ENCODE results near the gene FAM131A.

FAM131A gene

GRCh38 chr3:184307915-184308314, 29.5 kb upstream of the FAM131A start:
- no peak overlapping the region for H3K4me3 ChIP-seq (ENCODE audit: low read depth, low read length)
- TF ChIP-seq, protein P1, sequence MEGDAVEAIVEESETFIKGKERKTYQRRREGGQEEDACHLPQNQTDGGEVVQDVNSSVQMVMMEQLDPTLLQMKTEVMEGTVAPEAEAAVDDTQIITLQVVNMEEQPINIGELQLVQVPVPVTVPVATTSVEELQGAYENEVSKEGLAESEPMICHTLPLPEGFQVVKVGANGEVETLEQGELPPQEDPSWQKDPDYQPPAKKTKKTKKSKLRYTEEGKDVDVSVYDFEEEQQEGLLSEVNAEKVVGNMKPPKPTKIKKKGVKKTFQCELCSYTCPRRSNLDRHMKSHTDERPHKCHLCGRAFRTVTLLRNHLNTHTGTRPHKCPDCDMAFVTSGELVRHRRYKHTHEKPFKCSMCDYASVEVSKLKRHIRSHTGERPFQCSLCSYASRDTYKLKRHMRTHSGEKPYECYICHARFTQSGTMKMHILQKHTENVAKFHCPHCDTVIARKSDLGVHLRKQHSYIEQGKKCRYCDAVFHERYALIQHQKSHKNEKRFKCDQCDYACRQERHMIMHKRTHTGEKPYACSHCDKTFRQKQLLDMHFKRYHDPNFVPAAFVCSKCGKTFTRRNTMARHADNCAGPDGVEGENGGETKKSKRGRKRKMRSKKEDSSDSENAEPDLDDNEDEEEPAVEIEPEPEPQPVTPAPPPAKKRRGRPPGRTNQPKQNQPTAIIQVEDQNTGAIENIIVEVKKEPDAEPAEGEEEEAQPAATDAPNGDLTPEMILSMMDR (IDR thresholded peaks at IDR 0.05; ENCODE audit: low read depth, low read length) = no peak

DNA sequence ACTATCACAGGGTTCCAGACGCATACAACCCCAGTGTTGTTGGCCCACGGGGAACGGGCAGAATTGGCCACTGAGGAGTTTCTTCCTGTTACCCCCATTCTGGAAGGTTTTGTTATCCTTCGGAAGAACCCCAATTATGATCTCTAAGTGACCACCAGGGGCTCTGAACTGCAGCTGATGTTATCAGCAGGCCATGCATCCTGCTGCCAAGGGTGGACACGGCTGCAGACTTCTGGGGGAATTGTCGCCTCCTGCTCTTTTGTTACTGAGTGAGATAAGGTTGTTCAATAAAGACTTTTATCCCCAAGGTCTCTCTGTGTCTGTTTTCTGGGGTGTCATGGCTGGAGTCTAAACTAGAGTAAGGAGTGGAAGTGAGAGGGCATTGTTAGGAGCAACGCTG, 28.7 kb upstream of the FAM131A start:
- TF ChIP-seq, protein P1 (IDR thresholded peaks at IDR 0.05; ENCODE audit: low read depth, low read length) = no peak

GRCh38 chr3:184311633-184312032, 25.8 kb upstream of the FAM131A start:
- no peak overlapping the region for H3K4me3 ChIP-seq (ENCODE audit: low read depth, low read length)
- TF ChIP-seq, protein P1 (IDR thresholded peaks at IDR 0.05; ENCODE audit: low read depth, low read length) = no peak

More for the DNA sequence above, 28.7 kb upstream of the FAM131A start:
- no peak overlapping the region for H3K4me3 ChIP-seq (ENCODE audit: low read depth, low read length)

DNA sequence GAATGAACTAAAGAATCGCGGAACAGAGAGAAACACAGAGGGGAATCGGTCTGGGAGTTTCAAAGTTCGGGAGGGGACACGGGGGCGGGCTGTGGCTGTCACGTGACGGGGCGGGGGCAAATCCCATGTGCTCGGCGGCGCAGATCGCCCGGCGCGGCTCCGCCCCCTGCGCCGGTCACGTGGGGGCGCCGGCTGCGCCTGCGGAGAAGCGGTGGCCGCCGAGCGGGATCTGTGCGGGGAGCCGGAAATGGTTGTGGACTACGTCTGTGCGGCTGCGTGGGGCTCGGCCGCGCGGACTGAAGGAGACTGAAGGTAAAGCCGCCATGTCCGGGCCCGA, 23.1 kb upstream of the FAM131A start, which contains the start of gene EIF4G1:
Gene EIF4G1 (plus strand): TSS at position 244 of the 337 bp plus-strand sequence. CDS start 1,191 bp downstream, outside the sequence.
- TF ChIP-seq, protein P1 (IDR thresholded peaks at IDR 0.05; ENCODE audit: low read depth, low read length) = no peak

DNA sequence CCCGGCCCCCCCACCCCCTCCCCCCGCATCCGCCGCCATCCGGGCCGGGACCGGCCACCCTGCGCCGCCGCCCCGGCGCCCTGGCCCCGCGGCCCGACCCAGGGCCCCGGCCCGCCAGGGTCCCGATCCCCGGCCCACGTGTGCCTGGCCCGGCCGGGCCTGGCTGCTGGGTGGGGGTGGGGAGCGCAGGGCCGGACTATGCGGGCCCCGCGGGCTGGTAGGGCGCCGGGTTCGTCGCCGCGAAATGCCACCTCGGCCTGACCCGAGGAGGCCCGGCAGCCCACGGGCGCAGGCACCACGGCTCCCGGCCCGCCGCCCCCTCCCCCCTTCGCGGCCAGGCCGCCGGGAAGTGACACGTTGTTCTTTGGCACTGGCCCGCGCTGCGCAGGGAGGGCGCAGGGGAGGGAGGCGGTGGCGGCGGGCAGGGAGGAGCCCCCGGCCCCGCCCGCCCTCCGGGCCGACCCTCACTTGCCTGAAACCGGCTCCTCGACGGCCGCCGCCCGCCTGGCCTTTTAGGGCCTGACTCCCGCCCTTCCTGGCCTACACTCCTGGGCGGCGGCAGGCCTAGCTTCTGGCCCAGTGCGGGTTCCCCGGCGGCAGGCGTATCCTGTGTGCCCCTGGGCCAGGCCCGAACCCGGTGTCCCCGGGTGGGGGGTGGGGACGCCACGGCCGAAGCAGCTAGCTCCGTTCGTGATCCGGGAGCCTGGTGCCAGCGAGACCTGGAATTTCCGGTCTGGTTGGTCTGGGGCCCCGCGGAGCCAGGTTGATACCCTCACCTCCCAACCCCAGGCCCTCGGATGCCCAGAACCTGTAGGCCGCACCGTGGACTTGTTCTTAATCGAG, 22.5 kb upstream of the FAM131A start:
- peak overlapping the region; percentile 90 for H3K4me3 ChIP-seq (ENCODE audit: low read depth, low read length)
- TF ChIP-seq, protein P1 (IDR thresholded peaks at IDR 0.05; ENCODE audit: low read depth, low read length) = no peak

More for the DNA sequence above, 23.1 kb upstream of the FAM131A start, which contains the start of gene EIF4G1:
- peak within 1 kb of the TSS; percentile 90 for H3K4me3 ChIP-seq (ENCODE audit: low read depth, low read length)

DNA sequence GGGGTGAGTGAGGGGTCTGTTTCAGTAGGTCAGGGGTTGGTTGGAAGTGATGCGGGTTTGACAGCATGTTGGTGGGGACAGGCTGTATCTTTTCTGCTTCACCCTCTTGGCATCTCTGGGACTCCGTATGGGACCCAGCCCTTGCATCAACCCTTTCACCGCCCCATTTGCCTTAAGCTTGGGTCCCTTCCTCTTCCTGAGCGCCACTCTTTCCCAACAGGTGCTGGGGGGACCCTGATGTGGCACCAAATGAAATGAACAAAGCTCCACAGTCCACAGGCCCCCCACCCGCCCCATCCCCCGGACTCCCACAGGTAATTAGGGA, 21.9 kb upstream of the FAM131A start:
- TF ChIP-seq, protein P1 (IDR thresholded peaks at IDR 0.05; ENCODE audit: low read depth, low read length) = no peak

GRCh38 chr3:184315871-184316661, 21.3 kb upstream of the FAM131A start:
- TF ChIP-seq, protein P1 (IDR thresholded peaks at IDR 0.05; ENCODE audit: low read depth, low read length) = no peak
- peak overlapping the region; percentile 90 for H3K4me3 ChIP-seq (ENCODE audit: low read depth, low read length)

More for the DNA sequence above, 21.9 kb upstream of the FAM131A start:
- H3K4me3 ChIP-seq (ENCODE audit: low read depth, low read length) = peak overlapping the region; percentile 90
